GM21515 (cell line): ENCODE measurements around the gene OLAH.
"Not testable (repeated sequence)": the region's sequence is repeated elsewhere in the genome, so short reads cannot be mapped to it uniquely, and the experiment has no call there.

ENCODE experiments used
- ATAC-seq: cut with Tn5 transposase; IDR thresholded peaks from one replicate; pipeline ENCODE4 v1.9.1; 2021; ENCODE audit not compliant: unreplicated experiment

OLAH gene

DNA sequence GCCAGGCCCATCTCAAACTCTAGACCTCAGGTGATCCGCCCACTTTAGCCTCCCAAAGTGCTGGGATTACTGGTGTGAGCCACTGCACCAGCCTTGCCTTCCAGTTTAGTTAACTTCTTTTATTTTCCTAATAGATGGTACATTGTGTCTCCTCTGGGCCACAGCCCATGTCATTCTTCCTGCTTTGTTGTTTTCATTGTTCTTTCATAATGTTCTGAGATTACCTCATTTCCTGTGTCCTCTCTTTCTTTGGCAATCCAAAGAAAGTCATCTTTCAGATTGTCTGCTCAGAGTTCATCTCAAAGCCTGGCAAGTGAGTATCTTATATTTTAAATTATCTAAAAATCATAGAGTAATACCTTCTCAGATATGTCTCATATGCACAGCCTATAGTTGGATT is at the start of gene OLAH:
Gene OLAH (plus strand): TSS at position 270 of the 400 bp plus-strand sequence. CDS start 3,346 bp downstream, outside the sequence.
- ATAC-seq = no peak

DNA sequence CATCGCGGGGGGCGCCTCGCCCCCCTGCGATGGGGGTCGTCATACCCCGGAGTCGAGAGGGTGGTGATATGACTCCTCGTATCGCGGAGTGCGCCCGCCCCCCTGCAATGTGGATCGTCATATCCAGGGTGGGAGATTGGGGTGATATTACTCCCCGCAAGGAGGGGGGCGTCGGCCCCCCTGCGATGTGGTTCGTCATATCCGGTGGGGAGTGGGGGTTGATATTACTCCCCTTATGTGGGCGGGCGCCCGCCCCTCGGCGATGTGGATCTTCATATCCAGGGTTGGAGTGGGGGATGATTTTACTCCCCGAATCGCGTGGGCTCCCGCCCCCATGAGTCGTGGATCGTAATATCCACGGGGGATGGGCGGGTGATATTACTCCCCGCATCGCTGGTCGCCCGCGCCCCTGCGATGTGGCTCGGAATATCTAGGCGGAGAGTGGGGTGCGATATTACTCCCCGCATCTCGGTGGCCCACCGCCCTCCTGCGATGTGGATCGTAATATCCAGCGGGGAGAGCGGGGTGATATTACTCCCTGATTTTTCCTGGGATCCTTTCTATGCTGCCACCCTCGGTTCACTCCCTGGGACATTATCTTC is 47.7 kb upstream of the OLAH start:
- no peak for ATAC-seq

DNA sequence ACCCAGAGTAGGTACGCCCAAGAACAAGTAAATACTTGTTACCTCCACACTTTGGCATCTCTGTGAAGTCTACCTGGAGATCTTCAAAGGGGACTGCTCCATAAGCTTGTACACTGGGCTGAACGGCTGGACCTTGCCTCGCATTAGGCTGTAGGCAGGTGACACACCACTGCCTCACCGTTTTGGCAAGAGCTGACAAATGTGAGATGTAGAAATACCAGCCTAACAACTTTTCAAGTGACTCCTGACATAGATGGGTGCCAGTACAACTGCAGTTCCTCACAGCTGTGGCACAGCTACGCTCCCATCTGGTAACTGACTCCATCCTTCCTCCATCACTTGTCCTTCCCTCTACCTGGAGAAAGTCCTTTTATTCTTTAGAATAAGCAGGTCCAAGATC is 30.2 kb upstream of the OLAH start:
- ATAC-seq = not testable (repeated sequence)

DNA sequence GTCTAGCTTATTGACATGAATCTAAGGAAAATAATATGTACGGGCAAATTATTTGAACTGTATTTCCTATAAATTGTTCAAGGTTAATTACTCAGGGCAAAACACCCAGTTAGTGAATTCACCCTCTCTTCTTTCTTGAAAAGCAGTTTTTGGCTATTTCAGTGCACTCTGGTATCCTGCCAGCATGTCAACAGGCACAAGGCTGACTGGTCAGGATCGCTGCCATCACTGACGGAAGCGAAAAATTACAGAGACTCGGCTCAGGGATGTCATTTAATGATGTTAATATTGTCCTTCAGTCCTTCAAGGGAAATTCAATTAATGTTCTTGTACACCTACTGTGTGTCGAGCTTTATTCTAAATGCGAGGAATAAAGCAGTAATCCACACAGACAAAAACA is 28.3 kb upstream of the OLAH start:
- no peak for ATAC-seq

DNA sequence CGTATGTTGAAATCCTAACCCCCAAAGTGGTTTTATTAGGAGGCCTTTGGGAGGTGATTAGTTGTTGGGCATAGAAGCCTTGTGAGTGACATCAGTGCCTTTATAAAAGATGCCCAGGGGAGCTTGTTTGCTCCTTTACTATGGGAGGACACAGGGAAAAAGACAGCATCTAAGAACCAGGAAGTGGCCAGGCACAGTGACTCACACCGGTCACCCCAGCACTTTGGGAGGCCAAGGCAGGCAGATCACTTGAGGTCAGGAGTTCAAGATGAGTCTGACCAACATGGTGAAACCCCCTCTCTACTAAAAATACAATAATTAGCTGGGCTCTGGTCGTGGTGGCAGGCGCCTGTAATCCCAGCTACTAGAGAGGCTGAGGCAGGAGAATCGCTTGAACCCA is 22.8 kb upstream of the OLAH start:
- ATAC-seq = not testable (repeated sequence)

DNA sequence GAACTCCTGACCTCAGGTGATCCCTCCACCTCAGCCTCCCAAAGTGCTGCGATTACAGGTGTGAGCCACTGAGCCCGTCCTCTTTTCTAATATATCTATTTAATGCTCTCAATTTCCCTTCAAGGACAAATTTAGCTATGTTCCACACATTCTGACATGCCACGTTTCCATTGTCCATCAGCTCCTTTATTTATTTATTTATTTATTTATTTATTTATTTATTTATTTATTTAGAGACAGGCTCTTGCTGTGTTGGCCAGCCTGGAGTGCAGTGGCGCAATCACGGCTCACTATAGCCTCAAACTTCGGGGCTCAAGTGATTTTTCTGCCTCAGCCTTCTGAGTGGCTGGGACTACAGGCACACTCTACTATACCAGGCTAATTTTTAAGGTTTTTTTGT is 20.7 kb upstream of the OLAH start:
- ATAC-seq = not testable (repeated sequence)

DNA sequence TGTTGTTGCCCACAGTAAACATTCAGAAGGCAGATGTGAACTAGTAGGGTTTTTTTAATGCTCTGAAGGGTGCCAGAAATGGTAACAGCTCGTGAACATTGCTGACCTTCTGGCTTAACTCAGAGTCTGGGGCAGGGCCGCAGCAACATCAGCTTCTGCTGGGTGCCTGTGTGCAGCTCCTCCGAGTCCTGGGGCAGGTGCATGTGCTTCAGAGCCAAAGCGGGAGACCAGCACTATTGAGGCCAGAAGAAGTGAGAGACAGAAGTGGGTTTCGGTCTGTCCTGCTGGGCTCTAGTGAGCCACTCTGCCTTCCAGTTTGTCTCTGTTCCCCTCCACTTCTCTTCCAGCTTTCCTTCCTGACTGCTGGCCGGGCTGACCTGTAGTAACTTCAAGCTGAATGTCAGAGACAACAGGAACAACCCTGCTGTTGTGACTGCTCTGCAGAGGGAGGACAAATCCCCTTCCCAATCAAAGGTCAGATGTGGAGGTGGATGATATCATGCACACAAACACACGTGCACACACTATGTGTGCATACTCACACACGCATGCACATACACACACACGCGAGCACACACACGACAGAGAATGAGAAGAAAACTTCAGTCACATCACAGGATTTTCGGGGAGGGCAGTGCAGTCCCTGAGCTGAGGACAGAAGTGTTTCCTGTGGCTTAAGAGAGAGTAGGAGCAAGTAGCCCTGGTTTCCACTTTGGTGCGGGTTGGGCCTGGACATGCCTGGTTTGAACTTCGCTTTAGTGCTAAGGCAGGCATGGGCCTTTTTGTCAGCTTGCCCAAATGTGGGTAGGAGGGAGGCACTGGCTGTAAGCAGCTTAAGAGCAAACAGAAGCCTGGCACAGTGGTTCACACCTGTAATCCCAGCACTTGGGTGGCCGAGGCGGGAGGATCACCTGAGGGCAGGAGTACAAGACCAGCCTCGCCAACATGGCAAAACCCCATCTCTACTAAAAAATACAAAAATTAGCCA is 19.4 kb upstream of the OLAH start:
- ATAC-seq = not testable (repeated sequence)

DNA sequence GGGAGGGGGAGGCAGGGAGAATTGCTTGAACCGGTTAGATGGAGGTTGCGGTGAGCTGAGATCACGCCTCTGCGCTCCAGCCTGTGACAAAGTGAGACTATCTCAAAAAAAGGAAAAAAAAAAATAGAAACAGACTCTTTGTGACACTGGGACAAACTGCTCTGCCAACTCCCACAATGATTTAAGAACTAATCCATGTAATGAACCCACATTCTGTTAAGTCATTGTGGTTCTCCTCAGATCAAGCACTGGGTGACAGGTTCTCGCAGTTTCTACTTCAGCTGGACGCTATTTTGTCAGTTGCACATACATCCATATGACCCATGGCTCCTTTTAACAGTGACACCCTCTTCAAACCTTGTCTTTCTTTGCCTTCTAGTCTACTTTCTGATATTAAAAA is 18.7 kb upstream of the OLAH start:
- ATAC-seq = not testable (repeated sequence)

DNA sequence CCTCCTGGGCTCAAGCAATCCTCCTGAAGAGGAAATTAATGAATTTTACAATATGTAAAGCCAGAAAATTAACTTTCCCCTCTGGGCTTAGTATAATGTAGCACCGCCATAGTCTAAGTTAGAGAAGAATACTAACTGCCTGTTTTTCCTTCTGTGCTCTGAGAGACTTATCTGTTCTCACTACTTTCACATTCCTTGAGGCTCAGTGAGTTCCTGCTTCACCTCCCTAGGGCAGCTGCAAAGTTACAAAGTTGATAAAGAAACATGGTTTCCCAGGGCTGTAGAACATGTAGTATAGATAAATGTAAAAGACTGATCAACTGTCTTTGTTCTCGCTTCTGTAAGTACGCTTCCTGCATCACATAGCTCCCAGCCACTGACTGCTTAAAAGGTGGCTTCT is 16.0 kb upstream of the OLAH start:
- no peak for ATAC-seq

DNA sequence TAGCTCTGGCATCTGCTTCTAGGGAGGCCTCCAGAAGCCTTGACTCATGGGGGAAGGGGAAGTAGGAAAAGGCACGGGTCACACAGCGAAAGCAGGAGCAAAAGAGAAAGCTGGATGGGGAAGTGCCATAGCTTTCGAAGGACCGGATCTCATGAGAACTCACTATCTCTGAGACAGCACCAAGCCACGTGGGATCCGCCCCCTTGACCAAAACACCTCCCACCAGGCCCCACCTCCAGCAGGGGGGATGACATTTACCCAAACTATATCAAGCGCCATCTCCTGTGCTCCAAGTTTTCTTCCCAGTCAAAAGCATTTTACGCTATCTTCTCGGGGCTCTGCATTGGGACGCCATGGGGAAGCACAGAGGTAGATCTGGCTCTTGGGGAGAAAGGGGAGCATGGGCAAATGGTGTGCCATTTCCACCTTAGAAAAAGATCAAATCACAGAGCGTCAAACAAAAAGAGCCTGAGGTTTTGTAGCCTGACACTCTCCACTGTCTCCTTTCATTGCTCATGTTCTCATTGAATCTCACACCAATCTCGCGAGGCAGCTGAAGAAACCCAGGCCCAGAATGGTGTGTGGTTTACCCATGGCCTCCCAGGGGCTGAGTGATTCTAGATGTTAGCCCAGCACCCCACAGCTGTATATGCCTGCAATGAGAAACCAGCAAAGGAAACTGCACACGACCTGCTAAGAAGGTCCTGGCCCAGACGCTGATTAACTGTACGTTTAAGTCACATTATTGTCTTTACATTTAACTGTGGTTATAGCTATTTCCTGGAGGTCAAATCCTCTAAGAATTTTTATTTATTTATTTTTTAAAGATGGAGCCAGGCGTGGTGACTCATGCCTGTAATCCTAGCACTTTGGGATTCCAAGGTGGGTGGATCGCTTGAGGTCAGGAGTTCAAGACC is 8.1 kb upstream of the OLAH start:
- ATAC-seq = no peak

DNA sequence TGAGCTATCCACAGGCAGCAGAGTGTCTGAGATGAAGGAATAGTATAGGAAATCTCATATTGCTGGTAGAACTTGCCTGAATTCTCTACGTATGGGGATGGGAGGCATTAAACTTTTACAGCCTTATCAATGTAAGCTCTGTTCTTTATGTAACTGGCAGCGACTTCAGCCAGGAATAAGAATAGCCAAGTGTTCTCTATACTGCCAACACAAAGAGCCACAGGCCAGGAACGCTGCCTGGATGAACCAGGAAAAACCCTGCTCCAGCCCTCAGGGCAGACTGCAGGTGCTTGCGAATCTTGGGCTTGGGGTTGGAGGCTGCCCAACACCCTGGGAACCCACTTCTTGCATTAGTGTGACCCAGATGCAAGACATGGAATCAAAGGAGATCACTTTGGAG is 6.1 kb upstream of the OLAH start:
- no peak for ATAC-seq

DNA sequence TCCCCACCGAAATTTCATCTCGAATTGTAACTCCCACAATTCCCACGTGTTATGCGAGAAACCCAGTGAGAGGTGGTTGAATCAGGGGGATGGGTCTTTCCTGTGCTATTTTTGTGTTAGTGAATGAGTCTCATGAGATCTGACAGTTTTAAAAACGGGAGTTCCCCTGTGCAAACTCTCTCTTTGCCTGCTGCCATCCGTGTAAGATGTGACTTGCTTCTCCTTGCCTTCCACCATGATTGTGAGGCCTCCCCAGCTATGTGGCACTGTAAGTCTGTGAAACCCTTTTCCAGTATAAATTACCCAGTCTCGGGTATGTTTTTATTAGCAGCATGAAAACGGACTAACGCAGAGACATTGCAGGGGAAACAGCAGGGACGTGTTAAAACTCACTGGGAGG is 5.3 kb upstream of the OLAH start:
- no peak for ATAC-seq

DNA sequence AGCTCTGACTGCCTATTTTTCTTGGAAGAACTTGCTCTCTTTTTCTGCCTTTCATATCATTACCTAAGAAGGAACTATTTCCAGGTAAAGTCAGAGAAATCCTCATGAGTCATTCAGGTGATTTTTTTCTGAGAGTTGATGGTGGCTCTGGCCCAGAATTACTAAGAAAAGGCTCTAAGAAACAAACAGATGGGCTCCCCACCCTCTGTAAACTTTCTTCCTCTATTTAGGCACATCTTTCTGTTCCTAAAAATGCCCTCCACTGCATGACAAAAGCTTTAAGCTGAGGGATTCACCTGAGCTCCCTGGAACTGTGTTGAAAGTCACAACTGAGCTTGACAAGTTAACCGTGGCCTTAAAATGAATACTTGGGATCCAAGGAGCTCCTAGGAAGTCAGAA is 1.6 kb downstream of the OLAH start:
- no peak for ATAC-seq

DNA sequence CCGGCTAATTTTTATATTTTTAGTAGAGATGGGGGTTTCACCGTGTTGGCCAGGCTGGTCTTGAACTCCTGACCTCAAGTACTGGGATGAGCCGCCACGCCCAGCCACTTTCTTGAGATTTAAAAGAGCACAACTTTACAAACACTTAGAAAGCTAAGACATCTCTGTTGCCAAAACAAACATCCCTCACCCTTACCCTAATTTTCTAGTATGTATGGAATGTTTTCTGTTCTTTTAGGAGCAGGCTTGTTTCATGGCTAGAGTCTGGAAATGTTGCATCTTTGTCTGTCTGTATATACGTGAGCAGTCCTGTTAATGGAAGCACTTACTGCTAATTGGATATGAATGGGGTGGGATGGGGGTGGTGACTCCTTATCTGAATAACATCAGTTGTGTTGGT is 2.9 kb downstream of the OLAH start:
- ATAC-seq = no peak

DNA sequence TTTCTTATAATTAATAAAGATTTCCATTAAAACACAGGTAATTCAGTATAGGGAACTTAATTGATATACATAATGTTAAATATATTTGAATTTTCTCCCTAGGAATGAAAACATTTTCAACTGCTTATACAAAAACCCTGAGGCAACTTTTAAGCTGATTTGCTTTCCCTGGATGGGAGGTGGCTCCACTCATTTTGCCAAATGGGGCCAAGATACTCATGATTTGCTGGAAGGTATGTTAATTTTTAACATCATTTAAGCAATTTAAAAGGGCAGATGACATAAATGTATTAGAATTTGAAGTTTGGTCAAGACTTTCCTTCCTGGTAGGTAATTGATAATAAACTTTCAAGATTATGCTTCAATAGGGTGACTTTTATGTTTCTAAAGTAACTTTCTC is 5.8 kb downstream of the OLAH start:
- no peak for ATAC-seq

DNA sequence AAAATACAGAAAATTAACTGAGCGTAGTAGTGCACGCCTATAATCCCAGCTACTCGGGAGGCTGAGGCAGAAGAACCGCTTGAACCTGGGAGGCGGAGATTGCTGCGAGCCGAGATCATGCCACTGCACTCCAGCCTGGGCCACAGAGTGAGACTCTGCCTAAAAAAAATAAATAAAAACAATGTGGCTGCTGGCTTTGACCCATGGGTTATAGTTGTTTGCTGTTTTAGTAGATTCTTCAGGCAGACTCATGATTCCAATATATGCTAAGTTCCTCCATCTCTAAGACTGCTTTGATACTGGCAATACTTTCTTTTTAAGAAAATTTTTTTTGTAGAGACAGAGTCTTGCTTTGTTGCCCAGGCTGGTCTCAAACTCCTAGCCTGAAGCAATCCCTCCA is 8.4 kb downstream of the OLAH start:
- no peak for ATAC-seq

DNA sequence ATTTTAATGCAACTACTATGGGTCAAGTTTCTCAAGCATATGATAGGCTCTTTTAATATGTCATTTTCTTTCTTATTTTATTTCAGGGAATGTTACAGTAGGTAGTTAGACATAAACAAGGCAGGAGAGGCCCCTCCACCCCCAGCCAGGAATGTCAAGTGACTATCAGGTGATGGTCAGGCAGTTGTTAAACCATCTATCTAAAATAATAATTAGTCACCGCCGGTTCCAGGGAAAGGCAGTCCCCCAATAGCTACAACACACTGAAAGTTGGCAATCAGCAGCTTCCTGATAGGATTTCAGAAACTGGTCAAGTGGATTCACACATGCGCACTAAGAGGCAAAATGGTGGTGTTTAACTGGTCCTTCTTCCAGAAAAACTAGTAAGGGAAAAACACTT is 9.3 kb downstream of the OLAH start:
- ATAC-seq = no peak

DNA sequence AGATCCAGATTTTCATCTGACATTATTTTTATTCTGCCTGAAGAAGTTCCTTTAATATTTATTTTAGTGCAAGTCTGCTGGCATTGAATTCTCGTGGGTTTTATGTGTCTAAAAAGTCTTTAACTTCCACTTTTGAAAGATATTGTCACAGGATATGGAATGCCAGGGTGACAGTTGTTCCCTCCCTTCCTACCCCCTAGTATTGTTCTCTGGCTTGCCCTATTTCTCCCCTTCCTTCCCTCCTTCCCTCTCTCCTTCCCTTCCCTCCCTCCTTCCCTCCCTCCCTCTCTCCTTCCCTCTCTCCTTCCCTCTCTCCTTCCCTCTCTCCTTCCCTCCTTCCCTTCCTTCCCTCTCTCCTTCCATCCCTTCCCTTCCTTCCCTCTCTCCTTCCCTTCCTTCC is 14.9 kb downstream of the OLAH start:
- ATAC-seq = no peak

DNA sequence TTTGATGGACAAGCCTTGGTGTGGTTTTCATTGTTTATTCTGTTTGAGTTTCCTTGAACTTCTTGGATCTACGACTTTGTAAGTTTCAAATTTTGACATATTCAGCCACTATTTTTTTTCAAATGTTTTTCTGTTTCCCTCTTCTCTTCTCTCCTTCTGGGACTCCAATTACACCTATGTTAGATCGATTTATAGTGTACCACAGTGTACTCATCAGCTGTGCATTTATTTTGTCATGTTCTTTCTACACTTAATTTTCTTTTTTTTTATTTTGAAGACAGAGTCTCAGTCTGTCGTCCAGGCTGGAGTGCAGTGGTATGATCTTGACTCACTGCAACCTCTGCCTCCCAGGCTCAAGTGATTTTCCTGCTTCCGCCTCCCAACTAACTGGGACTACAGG is 16.2 kb downstream of the OLAH start:
- ATAC-seq = no peak

DNA sequence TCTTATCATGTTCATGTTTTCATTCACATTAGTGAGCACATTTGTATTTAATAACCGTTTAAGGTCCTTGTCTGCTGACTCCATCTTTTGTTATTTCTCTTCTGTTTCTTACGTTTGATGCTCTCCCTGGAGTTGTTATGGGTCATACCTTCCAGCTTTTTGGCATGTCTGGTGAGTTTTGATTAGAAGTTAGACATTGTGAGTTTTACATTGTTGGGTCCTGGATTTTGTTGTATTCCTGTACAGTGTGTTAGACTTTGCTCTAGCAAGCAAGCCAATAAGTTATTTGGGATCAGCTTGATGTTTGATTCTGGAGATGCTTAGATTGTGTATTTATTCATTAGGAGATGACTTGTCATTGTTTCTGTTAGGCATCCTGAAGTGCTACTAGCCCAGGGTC is 16.9 kb downstream of the OLAH start:
- no peak for ATAC-seq

DNA sequence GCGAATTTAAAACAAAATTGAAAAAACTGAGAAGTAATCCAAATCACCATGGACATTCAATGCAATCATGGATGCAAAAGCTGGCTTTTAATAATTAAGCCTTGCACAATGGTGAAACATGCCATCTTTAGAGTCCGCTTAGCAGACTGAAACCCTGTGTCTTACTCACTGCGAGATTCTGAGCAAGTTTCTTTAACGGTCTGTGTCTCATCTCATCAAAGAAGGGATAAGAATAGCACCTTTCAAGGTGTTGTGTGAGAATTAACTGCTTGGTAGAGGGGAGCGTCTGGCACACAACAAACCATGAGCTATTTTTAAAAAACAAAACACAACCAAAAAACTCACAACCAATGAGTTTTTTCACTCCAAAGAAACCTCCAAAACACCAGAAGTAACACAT is 23.4 kb downstream of the OLAH start:
- ATAC-seq = no peak
